NK-92 treated with Interleukin-12 subunit alpha and Interleukin-12 subunit beta, amount 100 ng/mL, for 24 hours (cell line): ENCODE measurements around the gene TNS1.

Experiments
- DNase-seq: peaks from one replicate; lab custom pipeline; 2025; lab: John Stamatoyannopoulos, UW

The TNS1 gene

DNA sequence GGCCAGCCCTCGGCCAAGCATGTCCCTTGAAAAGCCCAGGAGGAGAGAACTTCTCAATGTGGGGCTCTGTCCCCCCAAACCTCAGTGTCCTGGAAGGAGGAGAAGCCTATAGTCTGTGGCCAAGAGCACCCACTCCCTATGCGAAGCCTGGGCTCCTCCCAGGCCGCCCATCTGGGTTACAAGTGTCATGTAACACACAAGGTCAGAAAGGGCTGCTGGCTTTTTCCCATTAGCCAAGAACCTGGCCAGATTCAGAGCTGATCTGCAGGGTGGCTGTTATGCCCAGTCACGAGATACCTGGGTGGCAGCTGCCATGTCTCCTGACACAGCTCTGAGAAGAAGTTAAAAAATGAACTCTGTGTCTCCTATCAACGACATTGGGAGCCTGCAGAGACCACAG, 170.7 kb downstream of the TNS1 start:
- no peak for DNase-seq

- no peak for DNase-seq
These were observed 171.5 kb downstream of the TNS1 start for GRCh38 chr2:217831306-217831705.

GRCh38 chr2:217830807-217831206, 172.0 kb downstream of the TNS1 start:
- no peak for DNase-seq

- DNase-seq: no peak
These were observed 172.7 kb downstream of the TNS1 start for GRCh38 chr2:217830061-217830460.

GRCh38 chr2:217829420-217829819, 173.4 kb downstream of the TNS1 start:
- DNase-seq: no peak

DNA sequence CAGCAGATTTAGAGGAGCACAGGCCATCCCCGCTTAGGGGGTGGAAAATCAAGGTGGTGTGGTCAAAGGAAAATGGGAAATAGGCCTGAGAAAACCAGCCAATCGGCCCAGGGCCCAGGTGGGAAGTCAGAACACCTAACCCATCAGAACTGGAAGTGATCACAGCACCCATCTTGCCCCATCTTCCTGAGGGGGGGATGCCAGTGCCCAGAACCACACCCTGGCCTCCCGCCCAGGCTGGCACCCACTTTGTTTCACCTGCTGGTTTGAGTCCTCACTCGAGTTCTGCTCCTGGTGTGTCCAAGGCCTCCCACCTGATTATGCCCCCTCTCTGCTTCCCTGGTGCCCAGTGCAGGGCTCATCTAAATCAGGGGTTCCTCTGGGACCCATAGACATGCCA, 174.5 kb downstream of the TNS1 start:
- no peak for DNase-seq

- no peak for DNase-seq
These were observed 175.2 kb downstream of the TNS1 start for GRCh38 chr2:217827430-217828201.

DNA sequence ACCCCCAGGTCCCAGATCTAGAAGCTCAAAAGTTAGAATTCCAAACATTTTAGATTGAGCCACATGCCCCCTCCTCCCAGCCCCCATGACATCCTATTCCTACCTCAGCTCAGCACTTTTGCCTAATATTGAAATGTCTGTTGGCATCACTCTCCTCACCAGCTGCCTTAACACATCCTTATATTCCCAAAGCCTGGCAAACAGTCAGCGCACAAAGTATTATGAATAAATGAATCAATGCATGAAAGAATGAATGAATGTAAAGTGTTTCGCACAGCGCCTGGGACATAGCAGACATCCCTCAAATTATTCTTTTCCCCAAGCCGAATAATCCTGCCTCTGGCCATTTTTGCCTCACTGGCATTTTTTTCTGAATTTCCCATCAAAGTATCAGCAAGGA, 175.8 kb downstream of the TNS1 start:
- DNase-seq: no peak

DNA sequence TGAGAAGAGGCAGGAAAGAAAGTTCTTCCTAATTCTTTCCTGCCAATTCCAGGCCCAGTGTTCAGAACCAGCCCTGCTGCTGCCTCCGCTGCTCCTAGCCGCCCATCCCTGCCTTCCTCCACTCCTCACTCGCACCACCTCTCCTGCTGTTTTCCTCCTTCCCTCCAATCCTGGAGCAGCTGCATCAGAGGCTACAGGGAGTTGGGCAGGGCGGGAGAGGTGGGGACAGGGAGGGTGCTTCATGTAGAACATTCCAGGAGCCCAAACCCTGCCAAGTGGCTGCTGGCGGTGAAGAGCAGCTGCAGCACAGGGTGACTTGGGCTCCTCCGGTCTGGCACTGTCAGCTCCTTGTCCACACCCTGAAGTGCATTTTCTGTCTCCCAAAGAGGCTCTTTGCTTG, 176.3 kb downstream of the TNS1 start:
- no peak for DNase-seq

DNA sequence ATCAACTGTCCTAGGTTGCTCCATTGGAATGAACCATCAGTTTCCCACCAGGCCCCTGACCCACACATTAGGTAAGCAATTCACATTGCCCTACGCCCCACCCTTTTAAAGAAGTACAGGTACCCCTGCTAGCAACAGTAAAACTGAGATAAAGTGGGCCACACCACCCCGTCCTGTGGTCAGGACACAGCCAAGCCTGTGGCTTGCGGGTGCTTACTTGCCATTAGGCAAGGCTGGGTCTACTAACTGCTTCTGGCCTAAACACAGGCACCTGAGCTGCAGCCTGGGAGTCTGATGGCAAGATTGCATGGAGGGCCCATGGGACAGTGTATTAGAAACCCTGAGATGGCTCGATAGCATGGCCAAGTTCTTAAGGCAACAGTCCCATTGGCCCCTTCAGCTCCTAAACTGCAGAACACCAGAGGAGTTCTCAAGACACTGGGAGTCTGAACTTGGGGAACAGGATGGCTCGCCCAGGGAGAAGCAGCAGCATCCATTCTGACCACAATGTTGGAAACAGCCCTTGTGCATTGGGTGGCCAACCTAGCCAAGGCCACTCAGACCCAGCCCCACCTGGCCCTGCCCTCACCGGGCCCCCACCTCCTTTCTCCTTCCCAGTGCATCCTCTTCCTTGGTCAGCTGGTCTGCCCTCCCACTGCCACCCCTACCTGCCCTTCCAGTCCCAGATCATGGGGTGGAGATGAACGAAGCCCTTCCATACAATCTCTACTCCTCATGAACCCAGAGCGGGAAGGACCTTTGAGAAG, 177.1 kb downstream of the TNS1 start:
- DNase-seq: no peak

DNA sequence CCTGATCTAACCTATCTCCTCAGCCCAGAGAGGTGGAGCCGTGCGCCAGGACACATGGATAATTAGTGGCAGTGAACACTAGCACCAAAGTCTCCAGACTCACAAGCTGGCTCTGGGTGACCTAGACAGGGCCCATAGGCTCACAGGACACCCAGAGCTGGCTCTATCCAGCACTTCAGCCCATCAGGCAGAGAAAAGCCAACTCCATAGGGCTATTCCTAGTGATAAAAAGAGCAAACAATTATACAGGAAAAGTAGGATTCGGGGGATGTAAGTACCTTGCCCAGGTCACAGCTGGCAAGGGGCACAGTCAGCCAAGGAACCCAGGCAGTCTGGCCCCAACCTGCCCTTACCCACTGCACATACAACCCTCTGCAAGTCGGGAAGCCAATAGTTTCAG, 178.6 kb downstream of the TNS1 start:
- no peak for DNase-seq

GRCh38 chr2:217823626-217824025, 179.2 kb downstream of the TNS1 start:
- no peak for DNase-seq

- DNase-seq: no peak
These were observed 180.2 kb downstream of the TNS1 start for GRCh38 chr2:217822296-217823252.

GRCh38 chr2:217821536-217822147, 181.2 kb downstream of the TNS1 start:
- DNase-seq: no peak

- DNase-seq: no peak
These were observed 181.9 kb downstream of the TNS1 start for GRCh38 chr2:217820904-217821303.

- no peak for DNase-seq
These were observed 182.5 kb downstream of the TNS1 start for GRCh38 chr2:217820091-217820819.

- no peak for DNase-seq
These were observed 184.4 kb downstream of the TNS1 start for GRCh38 chr2:217818293-217818850.

DNA sequence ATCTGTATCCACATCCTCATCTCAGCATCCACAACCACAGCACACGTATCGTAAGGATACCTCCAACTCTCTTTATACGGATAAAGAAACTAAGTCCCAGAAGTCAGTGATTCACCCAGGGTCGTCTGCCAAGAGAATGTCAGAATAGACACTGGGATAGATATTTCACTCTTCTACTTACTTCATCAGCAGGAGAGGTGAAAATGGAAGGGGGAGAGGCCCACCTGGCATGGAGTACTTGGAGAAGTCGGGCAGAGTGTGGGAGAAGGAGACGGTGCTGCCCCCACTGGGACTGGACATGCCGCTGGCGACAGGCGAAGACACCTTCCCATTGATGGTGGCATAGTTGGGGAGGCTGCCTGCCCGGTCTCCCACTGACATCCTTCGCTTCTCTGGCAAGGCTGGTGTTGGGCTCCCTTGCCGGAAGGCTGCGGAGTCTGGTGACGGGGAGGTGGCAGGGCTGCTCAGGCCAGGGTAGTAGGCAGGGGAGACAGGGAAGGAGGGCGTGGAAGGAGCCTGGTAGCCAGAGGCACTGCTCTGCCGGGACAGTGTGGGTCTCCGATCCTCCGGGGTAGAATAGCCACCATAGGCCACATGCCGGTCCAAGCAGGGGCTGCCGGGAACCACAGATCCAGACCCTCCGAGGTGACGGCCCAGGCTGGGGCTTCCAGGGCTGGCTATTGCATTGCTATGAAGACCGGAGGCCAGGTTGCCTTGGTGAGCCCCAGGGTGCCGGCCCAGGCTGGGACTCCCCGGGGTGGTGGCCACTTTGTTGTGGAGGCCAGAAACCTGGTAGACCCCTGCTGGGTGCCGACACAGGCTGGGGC, 185.1 kb downstream of the TNS1 start:
- DNase-seq: no peak

DNA sequence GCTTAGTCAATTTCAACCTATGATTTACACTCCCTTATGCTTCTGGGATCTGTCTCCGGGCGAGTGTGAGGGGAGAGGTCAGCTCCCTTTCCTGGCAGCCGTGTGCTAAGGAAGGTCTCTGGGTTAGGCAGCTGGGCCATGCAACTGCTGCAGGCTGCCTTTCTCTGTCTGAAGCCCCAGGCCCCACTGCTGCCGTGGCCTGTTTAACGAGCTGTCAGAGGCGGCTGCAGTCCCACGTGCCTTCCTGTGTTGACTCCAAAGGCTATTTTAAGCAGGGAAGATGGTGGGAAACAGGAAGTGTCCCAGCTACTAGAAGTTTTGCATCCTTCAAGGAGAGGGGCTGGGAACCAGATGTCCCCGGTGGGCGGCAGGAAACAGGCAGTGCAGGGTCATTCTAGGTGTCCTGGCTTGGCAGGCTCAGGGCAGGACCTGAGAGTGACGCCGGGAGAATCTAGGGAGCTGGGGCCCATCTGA, 186.4 kb downstream of the TNS1 start:
- no peak for DNase-seq

DNA sequence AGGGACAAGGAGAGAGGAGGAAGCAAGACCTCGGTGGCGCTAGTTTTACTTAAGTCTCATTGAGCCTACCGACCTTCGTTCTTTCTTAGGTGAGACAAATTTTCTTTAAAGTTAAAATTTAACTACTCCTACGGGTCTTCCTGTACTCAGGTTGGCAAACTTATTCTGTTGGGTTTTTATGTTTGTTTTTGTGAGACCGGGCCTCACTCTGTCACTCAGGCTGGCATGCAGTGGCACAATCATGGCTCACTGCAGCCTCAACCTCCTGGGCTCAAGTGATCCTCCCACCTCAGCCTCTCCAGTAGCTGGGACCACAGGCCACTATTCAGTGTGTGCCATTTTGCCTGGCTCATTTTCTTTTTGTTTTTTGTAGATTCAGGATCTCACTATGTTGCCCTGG, 189.0 kb downstream of the TNS1 start:
- DNase-seq: no peak
